Measurements from ENCODE around the gene TRIM37. TPM values are rescaled to one million over a fixed set of nuclear protein-coding genes. Genes with fewer than 3 reads are reported as not detected.

The TRIM37 gene
- total RNA-seq, 1 donor from 2014 or later: 86.4 TPM

- no peaks in the 10 kb centered on the region for H3K4me1 ChIP-seq
- no peaks in the 10 kb centered on the region for H4K20me1 ChIP-seq (ENCODE audit: low read depth)
- H2AFZ ChIP-seq (replicated peaks): no peak overlapping the region
- H3K27ac ChIP-seq: no peak overlapping the region
- no peak for DNase-seq (ENCODE audit: low spot score)
- Mint-ChIP-seq H3K27ac (no peak overlapping the region), H3K4me1 (no peaks in the 10 kb centered on the region), H3K36me3 (peaks cover 14% of the 10 kb centered on the region), H3K9me3 (no peaks in the 10 kb centered on the region), H3K4me3 (no peak overlapping the region), H3K27me3 (ENCODE audit: insufficient read depth, low read depth) (no peaks in the 10 kb centered on the region)
- H3K4me2 ChIP-seq: no peak overlapping the region
- TF ChIP-seq EZH2 (IDR thresholded peaks at IDR 0.05) (no peak), EZH2phosphoT487 (IDR thresholded peaks at IDR 0.05) (no peak), CTCF (IDR thresholded peaks at IDR 0.05) (no peak)
- H3K9ac ChIP-seq: no peak overlapping the region
- H3K4me3 ChIP-seq: no peak overlapping the region
- no peaks in the 10 kb centered on the region for H3K9me3 ChIP-seq (ENCODE audit: low read depth)
- H3K27me3 ChIP-seq: no peaks in the 10 kb centered on the region
- H3K79me2 ChIP-seq (ENCODE audit: low read depth): no peaks in the 10 kb centered on the region
- H3F3A ChIP-seq (ENCODE audit: low read depth): peaks cover 4% of the 10 kb centered on the region
- no peaks in the 10 kb centered on the region for H3K36me3 ChIP-seq
Measured at GRCh38 chr17:59024916-59025315, 81.8 kb downstream of the TRIM37 start.

- no peaks in the 10 kb centered on the region for H3K27me3 Mint-ChIP-seq (ENCODE audit: insufficient read depth, low read depth)
- TF ChIP-seq EZH2 (IDR thresholded peaks at IDR 0.05) (no peak), EZH2phosphoT487 (IDR thresholded peaks at IDR 0.05) (no peak), CTCF (IDR thresholded peaks at IDR 0.05) (no peak)
Measured at GRCh38 chr17:59018019-59018418, 88.7 kb downstream of the TRIM37 start.

GRCh38 chr17:59011975-59012374 lies 94.7 kb downstream of the TRIM37 start:
- H3K36me3 Mint-ChIP-seq: peaks cover 6% of the 10 kb centered on the region
- H4K20me1 ChIP-seq (ENCODE audit: low read depth): no peaks in the 10 kb centered on the region

More at GRCh38 chr17:59018019-59018418, 88.7 kb downstream of the TRIM37 start:
- Histone ChIP-seq H3K9ac (no peak overlapping the region), H4K20me1 (ENCODE audit: low read depth) (no peaks in the 10 kb centered on the region), H2AFZ (replicated peaks) (no peak overlapping the region), H3K79me2 (ENCODE audit: low read depth) (no peaks in the 10 kb centered on the region), H3K36me3 (no peaks in the 10 kb centered on the region), H3F3A (ENCODE audit: low read depth) (no peaks in the 10 kb centered on the region), H3K4me2 (no peak overlapping the region), H3K27me3 (no peaks in the 10 kb centered on the region), H3K9me3 (ENCODE audit: low read depth) (no peaks in the 10 kb centered on the region), H3K4me3 (no peak overlapping the region), H3K4me1 (no peaks in the 10 kb centered on the region), H3K27ac (no peak overlapping the region)
- Mint-ChIP-seq H3K36me3 (peaks cover 10% of the 10 kb centered on the region), H3K9me3 (no peaks in the 10 kb centered on the region), H3K4me1 (no peaks in the 10 kb centered on the region), H3K4me3 (no peak overlapping the region), H3K27ac (no peak overlapping the region)
- no peak for DNase-seq (ENCODE audit: low spot score)

More at GRCh38 chr17:59011975-59012374, 94.7 kb downstream of the TRIM37 start:
- Histone ChIP-seq H2AFZ (replicated peaks) (no peak overlapping the region), H3K27me3 (no peaks in the 10 kb centered on the region), H3K36me3 (no peaks in the 10 kb centered on the region), H3K4me3 (no peak overlapping the region), H3K4me2 (no peak overlapping the region), H3F3A (ENCODE audit: low read depth) (peaks cover 16% of the 10 kb centered on the region), H3K4me1 (peaks cover 4% of the 10 kb centered on the region), H3K9me3 (ENCODE audit: low read depth) (no peaks in the 10 kb centered on the region), H3K9ac (no peak overlapping the region), H3K27ac (no peak overlapping the region), H3K79me2 (ENCODE audit: low read depth) (no peaks in the 10 kb centered on the region)
- no peak overlapping the region for H3K27ac Mint-ChIP-seq
- no peaks in the 10 kb centered on the region for H3K27me3 Mint-ChIP-seq (ENCODE audit: insufficient read depth, low read depth)
- no peaks in the 10 kb centered on the region for H3K4me1 Mint-ChIP-seq
- TF ChIP-seq EZH2 (IDR thresholded peaks at IDR 0.05) (no peak), EZH2phosphoT487 (IDR thresholded peaks at IDR 0.05) (no peak), CTCF (IDR thresholded peaks at IDR 0.05) (no peak)
- H3K4me3 Mint-ChIP-seq: no peak overlapping the region
- DNase-seq (ENCODE audit: low spot score): no peak
- no peaks in the 10 kb centered on the region for H3K9me3 Mint-ChIP-seq
